PC-9 (cell line): ENCODE data around the gene PDCD4. TPM values are rescaled to one million over a fixed set of nuclear protein-coding genes. Genes with fewer than 3 reads are reported as not detected.

Experiments used
- BruUV-seq: library from RNA; stranded (reverse); fragments of 400-500 nt; replicated peaks from 2 replicates; lab custom pipeline; 2021; lab: Mats Ljungman, UMichigan
- CTCF ChIA-PET: fragments of 300-600 bp; sonication (Branson Sonifier 250); formaldehyde crosslinking; loops from one replicate; lab custom pipeline; 2022; ENCODE audit warnings: antibody characterized with exemption; lab: Charles Lee
- POLR2A ChIA-PET: fragments of 300-600 bp; sonication (Branson Sonifier 250); formaldehyde crosslinking; loops from one replicate; lab custom pipeline; 2022; ENCODE audit warnings: antibody characterized with exemption; ENCODE audit not compliant: unreplicated experiment; lab: Charles Lee
- DNase-seq, 2 experiments: peaks; one replicate each; pipeline versions ENCODE4 v3.0.0 to v3.0.0-alpha.2; 2015 to 2022; ENCODE audit warnings: mixed read lengths in 1 of 2
- H2AFZ ChIP-seq: fragments of 200-600 bp; sonication (generic); 2 replicates; pipeline ENCODE4 v1.8.1; 2017; ENCODE audit warnings: antibody characterized with exemption
- H3F3A ChIP-seq: fragments of 200-600 bp; sonication (generic); 2 replicates; pipeline ENCODE4 v1.8.1; 2017; ENCODE audit warnings: antibody characterized with exemption, mild to moderate bottlenecking, low read depth; ENCODE audit not compliant: insufficient read depth
- H3K27ac ChIP-seq: fragments of 200-600 bp; sonication (generic); 2 replicates; pipeline ENCODE4 v1.6.1; 2016; ENCODE audit warnings: mixed run types
- H3K27me3 ChIP-seq: fragments of 200-600 bp; sonication (generic); 2 replicates; pipeline ENCODE4 v1.6.1; 2016; ENCODE audit warnings: low read depth, mixed run types; ENCODE audit not compliant: insufficient read depth
- H3K36me3 ChIP-seq: fragments of 200-600 bp; sonication (generic); 2 replicates; pipeline ENCODE4 v1.6.1; 2016; ENCODE audit warnings: low read depth, mixed run types
- H3K4me1 ChIP-seq: fragments of 200-600 bp; sonication (generic); replicated peaks from 2 replicates; pipeline ENCODE4 v1.6.1; 2016; ENCODE audit warnings: mixed run types; ENCODE audit not compliant: insufficient read depth
- H3K4me2 ChIP-seq: fragments of 200-600 bp; sonication (generic); 2 replicates; pipeline ENCODE4 v1.6.1; 2017; ENCODE audit warnings: mixed run types
- H3K4me3 ChIP-seq: fragments of 200-600 bp; sonication (generic); 2 replicates; pipeline ENCODE4 v1.6.1; 2016; ENCODE audit warnings: mixed run types
- H3K79me2 ChIP-seq: fragments of 200-600 bp; sonication (generic); 2 replicates; pipeline ENCODE4 v1.6.1; 2017; ENCODE audit warnings: low read depth, mixed run types
- H3K9me2 ChIP-seq: fragments of 200-600 bp; sonication (generic); 2 replicates; pipeline ENCODE4 v1.8.1; 2017; ENCODE audit warnings: mild to moderate bottlenecking; ENCODE audit not compliant: insufficient read depth
- H3K9me3 ChIP-seq: fragments of 200-600 bp; sonication (generic); 2 replicates; pipeline ENCODE4 v1.8.1; 2016; ENCODE audit warnings: low read depth; ENCODE audit not compliant: insufficient read depth
- H4K20me1 ChIP-seq: fragments of 200-600 bp; sonication (generic); 2 replicates; pipeline ENCODE4 v1.8.1; 2017; ENCODE audit not compliant: insufficient read depth
- CTCF ChIP-seq: fragments of 200-600 bp; sonication (generic); conservative IDR thresholded peaks from 2 replicates; pipeline ENCODE4 v1.6.1; 2017; ENCODE audit warnings: mixed run types, antibody characterized with exemption, mild to moderate bottlenecking, moderate library complexity
- EZH2 ChIP-seq: fragments of 200-600 bp; sonication (generic); IDR thresholded peaks from 2 replicates; pipeline ENCODE4 v1.8.0; 2017; ENCODE audit warnings: antibody characterized with exemption, low read depth
- intact Hi-C: fragments of 100-400 bp; cut with micrococcal nuclease; formaldehyde crosslinking; loops from one replicate; pipeline ENCODE4 v1.10.0; 2022; ENCODE audit not compliant: unreplicated experiment
- total RNA-seq: library from RNA; stranded (reverse); gene quantifications from 2 replicates; pipeline ENCODE4 v1.2.3, GENCODE V29; 2021

Gene PDCD4
- total RNA-seq, 1 experiment from 2014 or later: 92.4 TPM

GRCh38 chr10:110827410-110827809 is 44.3 kb upstream of the PDCD4 start:
- 0 out of 2 replicates have a peak, but pooled peaks cover 7% of the 10 kb centered on the region for H3F3A ChIP-seq
- TF ChIP-seq EZH2: no peak
- no peak for TF ChIP-seq CTCF
- ChIA-PET CTCF (interaction anchor here (0.6 kb wide), 1 partner anchor 1645 kb away, joined by 4 read pairs; no protein-coding TSS in a partner anchor), POLR2A (no interaction called here)
- intact Hi-C loops: no loop called here
- BruUV-seq: no TSS peak
- H3K27me3 ChIP-seq: no peaks in the 10 kb centered on the region
- H3K4me3 ChIP-seq: no peak overlapping the region
- H3K4me2 ChIP-seq: peak overlapping the region; percentile 2; the same call in 1 of the 2 replicates
- H3K36me3 ChIP-seq: no peaks in the 10 kb centered on the region
- no peak overlapping the region for H2AFZ ChIP-seq
- peaks cover 9% of the 10 kb centered on the region; the same call in 1 of the 2 replicates for H3K4me1 ChIP-seq
- no peaks in the 10 kb centered on the region for H3K79me2 ChIP-seq
- H4K20me1 ChIP-seq: no peaks in the 10 kb centered on the region
- no peaks in the 10 kb centered on the region for H3K9me2 ChIP-seq
- H3K27ac ChIP-seq: no peak overlapping the region
- DNase-seq: peak in 1 of 2 experiments; percentile 79
- no peaks in the 10 kb centered on the region for H3K9me3 ChIP-seq

GRCh38 chr10:110827875-110828274 is 43.9 kb upstream of the PDCD4 start:
- Histone ChIP-seq H3F3A (0 out of 2 replicates have a peak, but pooled peaks cover 7% of the 10 kb centered on the region), H3K9me3 (no peaks in the 10 kb centered on the region), H4K20me1 (no peaks in the 10 kb centered on the region), H3K4me3 (no peak overlapping the region), H3K4me2 (peak overlapping the region; percentile 2; the same call in 1 of the 2 replicates), H3K4me1 (peaks cover 9% of the 10 kb centered on the region; the same call in 1 of the 2 replicates), H3K27me3 (no peaks in the 10 kb centered on the region), H3K27ac (no peak overlapping the region), H3K79me2 (no peaks in the 10 kb centered on the region), H3K36me3 (no peaks in the 10 kb centered on the region), H2AFZ (no peak overlapping the region), H3K9me2 (no peaks in the 10 kb centered on the region)
- intact Hi-C loops: no loop called here
- POLR2A ChIA-PET: no interaction called here
- TF ChIP-seq CTCF (no peak), EZH2 (no peak)
- no TSS peak for BruUV-seq
- CTCF ChIA-PET: interaction anchor here (0.6 kb wide), 1 partner anchor 1644 kb away, joined by 4 read pairs; no protein-coding TSS in a partner anchor
- no peak for DNase-seq

GRCh38 chr10:110828525-110828924 is 43.2 kb upstream of the PDCD4 start:
- no peaks in the 10 kb centered on the region for H3K9me3 ChIP-seq
- CTCF ChIA-PET: no interaction called here

More at GRCh38 chr10:110828525-110828924, 43.2 kb upstream of the PDCD4 start:
- Histone ChIP-seq H4K20me1 (no peaks in the 10 kb centered on the region), H2AFZ (no peak overlapping the region), H3K4me3 (no peak overlapping the region), H3K27ac (no peak overlapping the region), H3K4me2 (no peak overlapping the region), H3K79me2 (no peaks in the 10 kb centered on the region), H3F3A (0 out of 2 replicates have a peak, but pooled peaks cover 7% of the 10 kb centered on the region), H3K9me2 (no peaks in the 10 kb centered on the region), H3K36me3 (no peaks in the 10 kb centered on the region), H3K27me3 (no peaks in the 10 kb centered on the region), H3K4me1 (peaks cover 9% of the 10 kb centered on the region; the same call in 1 of the 2 replicates)
- no peak for DNase-seq
- intact Hi-C loops: no loop called here
- TF ChIP-seq EZH2 (no peak), CTCF (no peak)
- BruUV-seq: no TSS peak
- POLR2A ChIA-PET: no interaction called here
